PC-9 (cell line): ENCODE data around the gene TMEM50A. TPM values are rescaled to one million over a fixed set of nuclear protein-coding genes. Genes with fewer than 3 reads are reported as not detected.
"Not testable (repeated sequence)": the region's sequence is repeated elsewhere in the genome, so short reads cannot be mapped to it uniquely, and the experiment has no call there.

Experiments
- BruUV-seq: library from RNA; stranded (reverse); fragments of 400-500 nt; replicated peaks from 2 replicates; lab custom pipeline; 2021; lab: Mats Ljungman, UMichigan
- CTCF ChIA-PET: fragments of 300-600 bp; sonication (Branson Sonifier 250); formaldehyde crosslinking; loops from one replicate; lab custom pipeline; 2022; ENCODE audit warnings: antibody characterized with exemption; lab: Charles Lee
- POLR2A ChIA-PET: fragments of 300-600 bp; sonication (Branson Sonifier 250); formaldehyde crosslinking; loops from one replicate; lab custom pipeline; 2022; ENCODE audit warnings: antibody characterized with exemption; ENCODE audit not compliant: unreplicated experiment; lab: Charles Lee
- DNase-seq, 2 experiments: peaks; one replicate each; pipeline versions ENCODE4 v3.0.0 to v3.0.0-alpha.2; 2015 to 2022; ENCODE audit warnings: mixed read lengths in 1 of 2
- H2AFZ ChIP-seq: fragments of 200-600 bp; sonication (generic); 2 replicates; pipeline ENCODE4 v1.8.1; 2017; ENCODE audit warnings: antibody characterized with exemption
- H3F3A ChIP-seq: fragments of 200-600 bp; sonication (generic); 2 replicates; pipeline ENCODE4 v1.8.1; 2017; ENCODE audit warnings: antibody characterized with exemption, mild to moderate bottlenecking, low read depth; ENCODE audit not compliant: insufficient read depth
- H3K27ac ChIP-seq: fragments of 200-600 bp; sonication (generic); 2 replicates; pipeline ENCODE4 v1.6.1; 2016; ENCODE audit warnings: mixed run types
- H3K27me3 ChIP-seq: fragments of 200-600 bp; sonication (generic); 2 replicates; pipeline ENCODE4 v1.6.1; 2016; ENCODE audit warnings: low read depth, mixed run types; ENCODE audit not compliant: insufficient read depth
- H3K36me3 ChIP-seq: fragments of 200-600 bp; sonication (generic); 2 replicates; pipeline ENCODE4 v1.6.1; 2016; ENCODE audit warnings: low read depth, mixed run types
- H3K4me1 ChIP-seq: fragments of 200-600 bp; sonication (generic); replicated peaks from 2 replicates; pipeline ENCODE4 v1.6.1; 2016; ENCODE audit warnings: mixed run types; ENCODE audit not compliant: insufficient read depth
- H3K4me2 ChIP-seq: fragments of 200-600 bp; sonication (generic); 2 replicates; pipeline ENCODE4 v1.6.1; 2017; ENCODE audit warnings: mixed run types
- H3K4me3 ChIP-seq: fragments of 200-600 bp; sonication (generic); 2 replicates; pipeline ENCODE4 v1.6.1; 2016; ENCODE audit warnings: mixed run types
- H3K79me2 ChIP-seq: fragments of 200-600 bp; sonication (generic); 2 replicates; pipeline ENCODE4 v1.6.1; 2017; ENCODE audit warnings: low read depth, mixed run types
- H3K9me2 ChIP-seq: fragments of 200-600 bp; sonication (generic); 2 replicates; pipeline ENCODE4 v1.8.1; 2017; ENCODE audit warnings: mild to moderate bottlenecking; ENCODE audit not compliant: insufficient read depth
- H3K9me3 ChIP-seq: fragments of 200-600 bp; sonication (generic); 2 replicates; pipeline ENCODE4 v1.8.1; 2016; ENCODE audit warnings: low read depth; ENCODE audit not compliant: insufficient read depth
- H4K20me1 ChIP-seq: fragments of 200-600 bp; sonication (generic); 2 replicates; pipeline ENCODE4 v1.8.1; 2017; ENCODE audit not compliant: insufficient read depth
- EZH2 ChIP-seq: fragments of 200-600 bp; sonication (generic); IDR thresholded peaks from 2 replicates; pipeline ENCODE4 v1.8.0; 2017; ENCODE audit warnings: antibody characterized with exemption, low read depth
- intact Hi-C: fragments of 100-400 bp; cut with micrococcal nuclease; formaldehyde crosslinking; loops from one replicate; pipeline ENCODE4 v1.10.0; 2022; ENCODE audit not compliant: unreplicated experiment
- total RNA-seq: library from RNA; stranded (reverse); gene quantifications from 2 replicates; pipeline ENCODE4 v1.2.3, GENCODE V29; 2021
- TF ChIP-seq, protein P1 (sequence below): fragments of 200-600 bp; sonication (generic); conservative IDR thresholded peaks from 2 replicates; pipeline ENCODE4 v1.6.1; 2017; ENCODE audit warnings: mixed run types, antibody characterized with exemption, mild to moderate bottlenecking, moderate library complexity

TMEM50A gene
- total RNA-seq, 1 experiment from 2014 or later = 81.9 TPM

DNA sequence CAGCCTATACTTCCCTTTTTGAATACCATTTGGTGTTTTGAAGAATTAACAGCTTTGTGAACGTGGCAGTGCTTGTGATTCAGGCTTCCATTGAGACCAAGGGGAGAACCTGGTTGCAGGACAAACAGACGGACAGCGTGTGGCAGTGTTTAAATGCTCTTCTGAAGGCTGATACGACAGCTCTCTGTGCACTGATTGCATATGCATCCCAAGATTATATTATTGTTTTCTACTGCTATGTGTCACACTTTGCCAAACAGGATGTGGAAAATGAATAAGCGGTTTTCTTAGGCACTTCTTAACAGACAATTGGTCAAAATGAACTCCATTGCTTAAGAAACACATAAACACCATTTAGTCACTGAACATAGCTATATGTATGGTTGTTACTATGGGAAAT is 8.2 kb upstream of the TMEM50A start:
- H3K36me3 ChIP-seq, H3K9me3 ChIP-seq, H3K4me1 ChIP-seq, BruUV-seq, H3K9me2 ChIP-seq, H2AFZ ChIP-seq, intact Hi-C loops, H3F3A ChIP-seq, H3K4me2 ChIP-seq, H4K20me1 ChIP-seq, CTCF ChIA-PET, H3K79me2 ChIP-seq, POLR2A ChIA-PET, H3K4me3 ChIP-seq, H3K27me3 ChIP-seq: not testable (repeated sequence)
- DNase-seq = peak in 1 of 2 experiments; percentile 59
- peak overlapping the region; percentile 44; the same call in 1 of the 2 replicates for H3K27ac ChIP-seq
- TF ChIP-seq, protein P1, sequence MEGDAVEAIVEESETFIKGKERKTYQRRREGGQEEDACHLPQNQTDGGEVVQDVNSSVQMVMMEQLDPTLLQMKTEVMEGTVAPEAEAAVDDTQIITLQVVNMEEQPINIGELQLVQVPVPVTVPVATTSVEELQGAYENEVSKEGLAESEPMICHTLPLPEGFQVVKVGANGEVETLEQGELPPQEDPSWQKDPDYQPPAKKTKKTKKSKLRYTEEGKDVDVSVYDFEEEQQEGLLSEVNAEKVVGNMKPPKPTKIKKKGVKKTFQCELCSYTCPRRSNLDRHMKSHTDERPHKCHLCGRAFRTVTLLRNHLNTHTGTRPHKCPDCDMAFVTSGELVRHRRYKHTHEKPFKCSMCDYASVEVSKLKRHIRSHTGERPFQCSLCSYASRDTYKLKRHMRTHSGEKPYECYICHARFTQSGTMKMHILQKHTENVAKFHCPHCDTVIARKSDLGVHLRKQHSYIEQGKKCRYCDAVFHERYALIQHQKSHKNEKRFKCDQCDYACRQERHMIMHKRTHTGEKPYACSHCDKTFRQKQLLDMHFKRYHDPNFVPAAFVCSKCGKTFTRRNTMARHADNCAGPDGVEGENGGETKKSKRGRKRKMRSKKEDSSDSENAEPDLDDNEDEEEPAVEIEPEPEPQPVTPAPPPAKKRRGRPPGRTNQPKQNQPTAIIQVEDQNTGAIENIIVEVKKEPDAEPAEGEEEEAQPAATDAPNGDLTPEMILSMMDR = 0 out of 2 replicates have a peak, but pooled peaks have one; percentile 21

DNA sequence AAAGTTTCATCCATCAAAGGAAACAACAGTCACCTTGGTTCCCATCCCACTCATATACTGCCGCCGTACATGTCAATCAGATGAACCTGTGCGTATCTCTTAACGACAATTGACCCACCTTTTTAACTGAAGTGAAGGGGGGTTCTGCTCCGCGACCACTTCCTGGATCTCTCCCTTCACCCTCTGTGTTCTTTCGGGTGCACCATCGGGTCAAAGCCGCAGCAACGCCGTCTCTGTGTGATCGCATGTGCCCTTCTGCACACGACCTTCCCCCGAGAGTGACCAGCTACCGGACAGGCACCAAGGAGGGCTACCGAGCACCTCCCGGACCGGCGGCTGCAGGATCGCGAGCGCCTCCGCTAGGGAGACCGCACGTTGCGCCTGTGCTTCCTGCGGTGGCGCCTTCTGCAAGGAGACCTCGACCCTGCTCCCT is 1.2 kb upstream of the TMEM50A start:
- H3K9me3 ChIP-seq, H4K20me1 ChIP-seq, BruUV-seq, intact Hi-C loops, H3F3A ChIP-seq, H3K9me2 ChIP-seq, H3K36me3 ChIP-seq, H3K27ac ChIP-seq, POLR2A ChIA-PET, H3K27me3 ChIP-seq, CTCF ChIA-PET: not testable (repeated sequence)
- Histone ChIP-seq H2AFZ (peak overlapping the region; percentile 11; the same call in 1 of the 2 replicates), H3K4me2 (peak overlapping the region; percentile 80), H3K4me1 (peaks cover 17% of the 10 kb centered on the region), H3K4me3 (peak overlapping the region; percentile 68), H3K79me2 (peaks cover 30% of the 10 kb centered on the region)
- peak in 1 of 2 experiments; percentile 34 for DNase-seq

DNA sequence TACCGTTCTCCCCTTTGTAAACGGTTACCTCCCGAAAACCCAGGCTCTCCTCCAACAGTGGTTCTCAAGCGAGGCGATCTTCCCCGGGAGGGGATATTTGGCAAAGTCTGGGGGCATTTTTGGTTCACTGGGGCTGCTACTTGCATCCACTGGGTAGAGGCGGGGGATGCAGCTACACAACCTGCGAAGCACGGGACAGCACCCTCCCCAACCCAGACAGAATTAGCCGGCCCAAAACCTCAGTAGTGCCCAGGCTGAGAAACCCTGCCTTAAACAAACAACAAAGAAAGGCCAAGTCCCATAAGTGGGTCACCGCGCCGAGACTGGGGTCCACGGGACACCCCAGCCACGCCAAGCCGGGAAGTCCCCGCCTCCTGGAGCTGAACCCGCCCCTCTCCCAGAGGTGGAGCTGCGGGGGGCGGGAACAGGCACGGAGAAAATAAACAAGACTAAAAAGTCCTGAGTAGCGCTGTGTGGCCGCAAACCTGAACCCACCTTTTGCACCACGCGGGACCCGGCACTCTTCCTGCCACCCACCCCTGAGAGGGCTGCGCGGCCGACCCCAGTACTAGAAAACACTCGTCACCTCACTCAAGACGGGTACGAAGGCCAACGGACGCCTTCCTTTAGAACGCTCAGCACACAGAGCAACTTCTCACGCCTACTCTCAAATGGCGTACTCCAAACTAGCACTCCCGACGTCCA is 499 bp upstream of the TMEM50A start:
- H3K36me3 ChIP-seq, CTCF ChIA-PET, H3K9me2 ChIP-seq, H3F3A ChIP-seq, intact Hi-C loops, H3K27me3 ChIP-seq, H3K9me3 ChIP-seq, H2AFZ ChIP-seq, H4K20me1 ChIP-seq, POLR2A ChIA-PET: not testable (repeated sequence)
- peak in 1 of 2 experiments; percentile 21 for DNase-seq
- BruUV-seq = TSS peak; percentile 60
- peak overlapping the region; percentile 55 for H3K4me2 ChIP-seq
- peak overlapping the region; percentile 67; the same call in 1 of the 2 replicates for H3K27ac ChIP-seq
- H3K4me3 ChIP-seq = peak overlapping the region; percentile 78; the same call in 1 of the 2 replicates
- peaks cover 17% of the 10 kb centered on the region for H3K4me1 ChIP-seq
- H3K79me2 ChIP-seq = peaks cover 37% of the 10 kb centered on the region

DNA sequence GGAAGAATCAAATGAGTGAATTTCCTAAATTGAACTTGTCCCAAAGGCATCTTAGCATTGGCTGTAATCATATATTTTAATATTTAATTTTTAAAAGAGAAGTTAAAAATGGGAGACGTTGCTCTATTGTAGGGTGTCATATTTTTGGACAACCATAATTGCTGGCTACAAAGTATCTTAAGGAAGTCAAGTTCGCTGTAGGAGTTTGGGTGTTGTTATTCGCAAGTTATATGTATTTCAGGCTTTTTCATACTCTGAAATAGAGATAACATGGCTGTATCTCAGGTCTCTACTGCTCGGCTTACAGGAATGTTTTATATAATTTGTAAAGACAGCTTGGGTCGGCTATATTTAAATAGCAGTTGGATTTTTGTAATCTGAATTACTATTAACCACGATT is 852 bp downstream of the TMEM50A start:
- Histone ChIP-seq H3K9me2 (no peaks in the 10 kb centered on the region), H3K79me2 (peaks cover 41% of the 10 kb centered on the region), H2AFZ (peak overlapping the region; percentile 82; the same call in 1 of the 2 replicates), H3F3A (no peaks in the 10 kb centered on the region; the same call in 1 of the 2 replicates), H3K9me3 (no peaks in the 10 kb centered on the region), H3K27me3 (no peaks in the 10 kb centered on the region), H4K20me1 (peaks cover 6% of the 10 kb centered on the region; the same call in 1 of the 2 replicates), H3K36me3 (no peaks in the 10 kb centered on the region), H3K4me3 (peak overlapping the region; percentile 78), H3K4me1 (peaks cover 17% of the 10 kb centered on the region), H3K27ac (peak overlapping the region; percentile 43; the same call in 1 of the 2 replicates), H3K4me2 (peak overlapping the region; percentile 98)
- BruUV-seq = no TSS peak
- POLR2A ChIA-PET = interaction anchor here (0.6 kb wide), 1 partner anchor 614 kb away, joined by 3 read pairs; no protein-coding TSS in a partner anchor
- intact Hi-C loops = no loop called here
- TF ChIP-seq, protein P1 = no peak
- no peak for TF ChIP-seq EZH2
- no peak for DNase-seq
- CTCF ChIA-PET = interaction anchor here (0.6 kb wide), 1 partner anchor 104 kb away, joined by 3 read pairs; no protein-coding TSS in a partner anchor
